Measurements from ENCODE around the gene CACNG8. TPM values are rescaled to one million over a fixed set of nuclear protein-coding genes. Genes with fewer than 3 reads are reported as not detected.

The CACNG8 gene
- total RNA-seq, 2 donors from 2014 or later, result not detected

DNA sequence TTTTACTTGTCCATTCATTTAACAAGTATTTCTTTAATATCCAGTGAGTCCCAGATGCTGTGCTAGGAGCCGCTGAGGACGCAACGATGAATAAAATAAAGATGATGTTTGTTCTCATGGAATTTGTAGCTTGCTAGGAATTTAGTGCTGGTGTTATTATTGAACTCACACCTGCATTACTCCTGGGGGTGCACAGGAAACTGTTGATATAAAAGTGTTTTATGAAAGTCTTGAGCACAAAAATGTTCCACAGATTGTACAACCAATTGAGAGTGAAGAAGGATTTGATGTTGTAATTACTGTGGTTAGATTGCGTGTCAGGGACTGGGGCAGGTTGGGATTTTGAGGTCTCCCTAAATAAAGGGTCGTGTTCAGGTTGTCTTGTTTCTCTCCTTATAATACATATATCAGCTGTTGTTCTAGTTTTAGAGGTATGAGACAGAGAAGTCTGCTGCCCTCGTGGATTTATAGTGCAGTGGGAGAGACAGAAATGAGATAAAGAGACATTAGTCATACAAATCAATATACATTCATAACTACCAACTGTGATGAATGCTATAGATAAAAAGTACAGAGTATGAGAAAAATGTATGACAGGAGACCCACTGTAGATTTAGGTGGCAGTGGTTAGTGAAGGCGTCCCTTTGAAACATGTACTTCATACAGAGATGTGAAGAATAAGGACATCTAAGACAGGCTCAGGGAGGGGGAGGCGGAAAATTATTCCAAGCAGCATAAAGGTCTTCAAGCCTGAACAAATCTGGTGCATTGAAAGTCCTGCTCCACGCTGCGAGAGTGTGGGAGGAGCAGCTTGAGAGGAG lies 40.0 kb downstream of the CACNG8 start:
- TF ChIP-seq POLR2A (IDR thresholded peaks at IDR 0.05) (no peak), CTCF (IDR thresholded peaks at IDR 0.05) (no peak)
- Histone ChIP-seq H3K9me3 (no peaks in the 10 kb centered on the region), H3K36me3 (replicated peaks in 1 of 2; ENCODE audit: insufficient read depth in 1 of 2, low read depth in 2 of 2) (no peaks in the 10 kb centered on the region), H3K27me3 (no peaks in the 10 kb centered on the region), H3K4me1 (no peaks in the 10 kb centered on the region), H3K27ac (no peak overlapping the region), H3K4me3 (no peak overlapping the region)
- no peak for ATAC-seq
- DNase-seq, result no peak
- intact Hi-C loops (cut with DNase I), result no loop called here
- 25 to 29% methylated on average over 10 of the region's 10 CpGs for WGBS, 2 donors

GRCh38 chr19:54009440-54009839 lies 46.7 kb downstream of the CACNG8 start:
- Histone ChIP-seq H3K27ac (no peak overlapping the region), H3K4me3 (no peak overlapping the region), H3K9me3 (no peaks in the 10 kb centered on the region), H3K4me1 (no peaks in the 10 kb centered on the region), H3K36me3 (replicated peaks in 1 of 2; ENCODE audit: insufficient read depth in 1 of 2, low read depth in 2 of 2) (no peaks in the 10 kb centered on the region), H3K27me3 (no peaks in the 10 kb centered on the region)
- DNase-seq (no peak), ATAC-seq (no peak)
- TF ChIP-seq CTCF (IDR thresholded peaks at IDR 0.05), result no peak
- TF ChIP-seq POLR2A (IDR thresholded peaks at IDR 0.05), result no peak
- WGBS, 2 donors, result 71 to 74% methylated on average over 8 of the region's 8 CpGs
- intact Hi-C loops (cut with DNase I), result no loop called here

GRCh38 chr19:54010474-54010873 lies 47.7 kb downstream of the CACNG8 start:
- TF ChIP-seq POLR2A (IDR thresholded peaks at IDR 0.05) (no peak), CTCF (IDR thresholded peaks at IDR 0.05) (no peak)
- H3K9me3 ChIP-seq, result no peaks in the 10 kb centered on the region
- DNase-seq (no peak), ATAC-seq (no peak)
- no peak overlapping the region for H3K4me3 ChIP-seq
- intact Hi-C loops (cut with DNase I), result no loop called here
- WGBS, 2 donors, result 88 to 89% methylated on average over 6 of the region's 6 CpGs
- H3K27me3 ChIP-seq, result no peaks in the 10 kb centered on the region
- no peak overlapping the region for H3K27ac ChIP-seq
- H3K4me1 ChIP-seq, result no peaks in the 10 kb centered on the region
- H3K36me3 ChIP-seq (replicated peaks in 1 of 2; ENCODE audit: insufficient read depth in 1 of 2, low read depth in 2 of 2), result no peaks in the 10 kb centered on the region

- Histone ChIP-seq H3K9me3 (no peaks in the 10 kb centered on the region), H3K4me3 (no peak overlapping the region), H3K4me1 (no peaks in the 10 kb centered on the region), H3K36me3 (replicated peaks in 1 of 2; ENCODE audit: insufficient read depth in 1 of 2, low read depth in 2 of 2) (no peaks in the 10 kb centered on the region), H3K27ac (no peak overlapping the region), H3K27me3 (no peaks in the 10 kb centered on the region)
- 20 to 33% methylated on average over 26 to 32 of the region's 36 CpGs for WGBS, 2 donors
- ATAC-seq, result no peak
- intact Hi-C loops (cut with DNase I), result no loop called here
- no peak for DNase-seq
- TF ChIP-seq CTCF (IDR thresholded peaks at IDR 0.05) (no peak), POLR2A (IDR thresholded peaks at IDR 0.05) (no peak)
Measured at GRCh38 chr19:54011507-54012211, 48.9 kb downstream of the CACNG8 start.

Measured in body of pancreas (tissue), 4 donors.